Left lung (tissue), 10 donors: ENCODE results near the gene HAVCR2. TPM values are rescaled to one million over a fixed set of nuclear protein-coding genes. Genes with fewer than 3 reads are reported as not detected.

ENCODE experiments used
- ATAC-seq: fragments of 200-7000 bp; cut with Tn5 transposase; one replicate; pipeline ENCODE4 v1.9.1; 2020; ENCODE audit warnings: moderate library complexity
- DNase-seq, 4 donors: peaks; one replicate each; pipeline ENCODE4 v3.0.0-alpha.2; 2013 to 2020
- H3K27ac ChIP-seq, 2 donors: fragments of 200-600 bp; sonication (generic) in 1 of 2; one replicate each; pipeline versions ENCODE4 v1.5.0 to v1.8.0; 2020 to 2021
- H3K27me3 ChIP-seq, 2 donors: fragments of 200-600 bp; sonication (generic) in 1 of 2; one replicate each; pipeline versions ENCODE4 v1.5.0 to v1.8.0; 2020 to 2021
- H3K36me3 ChIP-seq, 2 donors: fragments of 200-600 bp; sonication (generic) in 1 of 2; one replicate each; pipeline versions ENCODE4 v1.5.0 to v1.8.0; 2020 to 2021
- H3K4me1 ChIP-seq, 2 donors: fragments of 200-600 bp; one replicate each; pipeline ENCODE4 v1.8.0; 2021
- H3K4me3 ChIP-seq, 2 donors: fragments of 200-600 bp; sonication (generic) in 1 of 2; one replicate each; pipeline versions ENCODE4 v1.5.0 to v1.8.0; 2020 to 2021; ENCODE audit warnings: mild to moderate bottlenecking in 1 of 2
- H3K9me3 ChIP-seq, 2 donors: fragments of 200-600 bp; sonication (generic) in 1 of 2; one replicate each; pipeline versions ENCODE4 v1.5.0 to v1.8.0; 2020 to 2021
- intact Hi-C, 2 donors: fragments of 100-400 bp; cut with DNase I; formaldehyde crosslinking; loops; one replicate each; pipeline versions ENCODE4 v1.11.2 to v1.14.2; 2022
- polyA plus RNA-seq, 6 donors: library from polyadenylated mRNA; unstranded; fragments of 120-200 nt; gene quantifications; one replicate each; pipeline ENCODE4 v1.2.1, GENCODE V29; 2013; ENCODE audit not compliant: insufficient read length in 6 of 6
- total RNA-seq, 2 donors: library from RNA; stranded (reverse); fragmentation: NEBNext Ultra II Directional; extraction: Animal tissue kit (Norgen Biotek cat#: 25700); gene quantifications; one replicate each; pipeline ENCODE4 v1.2.1, GENCODE V29; 2021
- TF ChIP-seq, protein P1 (sequence below), 2 donors: fragments of 200-600 bp; sonication (generic) in 1 of 2; IDR thresholded peaks; one replicate each; pipeline versions ENCODE4 v1.5.0 to v1.8.0; 2021; ENCODE audit warnings: antibody characterized with exemption in 2 of 2
- donor health status: DM: no; HTN: yes; CAD: no.
- donor health status: DM: no; HTN: no; CAD: no.

HAVCR2 gene
- total and polyA plus RNA-seq, 8 donors, result 1.6 to 50.9 (median 2.5) TPM

- no peak overlapping the region for H3K27ac ChIP-seq
- TF ChIP-seq, protein P1, sequence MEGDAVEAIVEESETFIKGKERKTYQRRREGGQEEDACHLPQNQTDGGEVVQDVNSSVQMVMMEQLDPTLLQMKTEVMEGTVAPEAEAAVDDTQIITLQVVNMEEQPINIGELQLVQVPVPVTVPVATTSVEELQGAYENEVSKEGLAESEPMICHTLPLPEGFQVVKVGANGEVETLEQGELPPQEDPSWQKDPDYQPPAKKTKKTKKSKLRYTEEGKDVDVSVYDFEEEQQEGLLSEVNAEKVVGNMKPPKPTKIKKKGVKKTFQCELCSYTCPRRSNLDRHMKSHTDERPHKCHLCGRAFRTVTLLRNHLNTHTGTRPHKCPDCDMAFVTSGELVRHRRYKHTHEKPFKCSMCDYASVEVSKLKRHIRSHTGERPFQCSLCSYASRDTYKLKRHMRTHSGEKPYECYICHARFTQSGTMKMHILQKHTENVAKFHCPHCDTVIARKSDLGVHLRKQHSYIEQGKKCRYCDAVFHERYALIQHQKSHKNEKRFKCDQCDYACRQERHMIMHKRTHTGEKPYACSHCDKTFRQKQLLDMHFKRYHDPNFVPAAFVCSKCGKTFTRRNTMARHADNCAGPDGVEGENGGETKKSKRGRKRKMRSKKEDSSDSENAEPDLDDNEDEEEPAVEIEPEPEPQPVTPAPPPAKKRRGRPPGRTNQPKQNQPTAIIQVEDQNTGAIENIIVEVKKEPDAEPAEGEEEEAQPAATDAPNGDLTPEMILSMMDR (IDR thresholded peaks at IDR 0.05), result no peak
- intact Hi-C loops, result no loop called here
- DNase-seq (no peak), ATAC-seq (no peak)
- no peak overlapping the region for H3K4me3 ChIP-seq
- H3K9me3 ChIP-seq, result no peaks in the 10 kb centered on the region
- no peaks in the 10 kb centered on the region for H3K36me3 ChIP-seq
- H3K27me3 ChIP-seq, result no peaks in the 10 kb centered on the region
- H3K4me1 ChIP-seq, result no peaks in the 10 kb centered on the region
Observed at GRCh38 chr5:157068785-157069184, 40.1 kb downstream of the HAVCR2 start.

- Histone ChIP-seq H3K9me3 (no peaks in the 10 kb centered on the region), H3K4me3 (no peak overlapping the region), H3K27me3 (no peaks in the 10 kb centered on the region), H3K27ac (no peak overlapping the region), H3K4me1 (no peaks in the 10 kb centered on the region), H3K36me3 (no peaks in the 10 kb centered on the region)
- TF ChIP-seq, protein P1 (IDR thresholded peaks at IDR 0.05), result no peak
- intact Hi-C loops, result no loop called here
- DNase-seq (no peak), ATAC-seq (no peak)
Observed at GRCh38 chr5:157068339-157068738, 40.5 kb downstream of the HAVCR2 start.

DNA sequence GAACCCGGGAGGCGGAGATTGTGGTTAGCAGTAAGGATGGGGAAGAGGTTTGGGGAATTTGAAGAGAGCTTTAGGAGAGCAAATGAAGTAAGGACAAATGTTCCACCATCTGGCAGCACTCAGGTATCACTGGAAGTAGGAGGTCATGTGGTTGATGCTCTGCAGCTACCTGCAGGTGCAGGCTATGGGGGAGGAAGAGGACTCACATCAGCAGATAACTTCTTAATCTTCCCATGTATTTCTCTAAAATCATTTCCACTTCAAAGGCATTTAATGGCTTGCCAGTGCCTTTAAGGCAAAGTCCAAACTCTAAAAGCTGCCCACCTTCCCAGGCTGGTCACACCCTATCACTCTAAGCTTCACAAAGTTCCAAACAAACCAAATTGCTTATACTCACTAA is 41.8 kb downstream of the HAVCR2 start:
- TF ChIP-seq, protein P1 (IDR thresholded peaks at IDR 0.05), result no peak
- intact Hi-C loops, result no loop called here
- ATAC-seq, result peak; percentile 70

DNA sequence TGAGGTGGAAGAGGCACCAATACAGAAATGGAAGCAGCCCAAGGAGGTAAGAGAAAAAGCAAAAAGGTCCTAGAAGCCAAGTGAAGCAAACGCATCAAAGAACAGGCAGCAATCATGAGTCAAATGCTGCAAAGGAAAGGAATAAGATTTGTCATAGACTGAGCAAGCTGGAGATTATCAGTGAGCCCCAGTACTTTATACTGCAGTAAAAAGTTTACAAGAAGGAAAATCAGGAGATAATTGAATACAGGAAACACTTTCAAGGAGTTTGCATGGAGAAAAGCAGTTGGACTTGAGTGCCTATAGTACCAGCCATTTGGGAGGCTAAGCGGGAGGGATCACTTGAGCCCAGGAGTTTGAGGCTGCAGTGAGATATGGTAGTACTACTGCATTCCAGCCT is 42.8 kb downstream of the HAVCR2 start:
- Histone ChIP-seq H3K27ac (no peak overlapping the region), H3K9me3 (no peaks in the 10 kb centered on the region), H3K27me3 (no peaks in the 10 kb centered on the region), H3K4me1 (no peaks in the 10 kb centered on the region), H3K4me3 (no peak overlapping the region), H3K36me3 (no peaks in the 10 kb centered on the region)
- TF ChIP-seq, protein P1 (IDR thresholded peaks at IDR 0.05), result no peak
- intact Hi-C loops, result no loop called here
- DNase-seq (no peak), ATAC-seq (no peak)

More for the DNA sequence above, 41.8 kb downstream of the HAVCR2 start:
- Histone ChIP-seq H3K27ac (no peak overlapping the region), H3K4me3 (no peak overlapping the region), H3K36me3 (no peaks in the 10 kb centered on the region), H3K9me3 (no peaks in the 10 kb centered on the region), H3K4me1 (no peaks in the 10 kb centered on the region), H3K27me3 (no peaks in the 10 kb centered on the region)
- DNase-seq, result no peak

- DNase-seq, result no peak
Observed at GRCh38 chr5:157063776-157064430, 44.9 kb downstream of the HAVCR2 start.

More at GRCh38 chr5:157063776-157064430, 44.9 kb downstream of the HAVCR2 start:
- Histone ChIP-seq H3K27ac (no peak overlapping the region), H3K4me1 (no peaks in the 10 kb centered on the region), H3K27me3 (no peaks in the 10 kb centered on the region), H3K4me3 (no peak overlapping the region), H3K9me3 (no peaks in the 10 kb centered on the region), H3K36me3 (no peaks in the 10 kb centered on the region)
- intact Hi-C loops, result no loop called here
- TF ChIP-seq, protein P1 (IDR thresholded peaks at IDR 0.05), result no peak
- ATAC-seq, result no peak
